ENCODE data around the gene CCIN. TPM values are rescaled to one million over a fixed set of nuclear protein-coding genes. Genes with fewer than 3 reads are reported as not detected.
A peak's percentile ranks its signal among the peaks of the same experiment; 100 is the strongest.

Gene CCIN
- total RNA-seq, 1 donor from 2014 or later, result 0.06 TPM

- no peak for DNase-seq (ENCODE audit: low read depth)
- H3K4me3 ChIP-seq (ENCODE audit: low read depth, low read length), result no peak overlapping the region
- TF ChIP-seq, protein P1, sequence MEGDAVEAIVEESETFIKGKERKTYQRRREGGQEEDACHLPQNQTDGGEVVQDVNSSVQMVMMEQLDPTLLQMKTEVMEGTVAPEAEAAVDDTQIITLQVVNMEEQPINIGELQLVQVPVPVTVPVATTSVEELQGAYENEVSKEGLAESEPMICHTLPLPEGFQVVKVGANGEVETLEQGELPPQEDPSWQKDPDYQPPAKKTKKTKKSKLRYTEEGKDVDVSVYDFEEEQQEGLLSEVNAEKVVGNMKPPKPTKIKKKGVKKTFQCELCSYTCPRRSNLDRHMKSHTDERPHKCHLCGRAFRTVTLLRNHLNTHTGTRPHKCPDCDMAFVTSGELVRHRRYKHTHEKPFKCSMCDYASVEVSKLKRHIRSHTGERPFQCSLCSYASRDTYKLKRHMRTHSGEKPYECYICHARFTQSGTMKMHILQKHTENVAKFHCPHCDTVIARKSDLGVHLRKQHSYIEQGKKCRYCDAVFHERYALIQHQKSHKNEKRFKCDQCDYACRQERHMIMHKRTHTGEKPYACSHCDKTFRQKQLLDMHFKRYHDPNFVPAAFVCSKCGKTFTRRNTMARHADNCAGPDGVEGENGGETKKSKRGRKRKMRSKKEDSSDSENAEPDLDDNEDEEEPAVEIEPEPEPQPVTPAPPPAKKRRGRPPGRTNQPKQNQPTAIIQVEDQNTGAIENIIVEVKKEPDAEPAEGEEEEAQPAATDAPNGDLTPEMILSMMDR (conservative IDR thresholded peaks at IDR 0.05; ENCODE audit: low read depth, low read length), result peak; percentile 56
Observed at GRCh38 chr9:36204906-36205547, 35.8 kb downstream of the CCIN start.

DNA sequence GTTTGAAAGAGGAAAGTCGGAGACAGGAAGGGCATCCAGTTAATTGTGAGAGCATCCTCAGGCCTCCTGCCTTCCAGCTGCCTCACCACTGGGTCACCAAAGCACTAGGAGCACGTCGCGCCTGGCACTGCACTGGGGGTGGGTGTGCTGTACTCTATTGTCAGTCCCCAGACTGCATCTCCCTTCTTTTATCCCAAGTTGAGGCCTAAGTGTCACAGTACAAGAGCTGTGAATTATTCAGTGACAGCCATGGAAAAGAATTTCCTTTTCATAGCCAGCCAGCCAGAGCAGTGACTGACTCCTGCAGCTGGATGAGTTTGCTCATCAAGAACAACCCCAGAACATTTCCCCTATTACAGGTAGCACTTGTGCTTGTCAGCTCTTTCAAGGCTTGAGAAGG lies 37.8 kb downstream of the CCIN start:
- TF ChIP-seq, protein P1 (conservative IDR thresholded peaks at IDR 0.05; ENCODE audit: low read depth, low read length), result no peak
- H3K4me3 ChIP-seq (ENCODE audit: low read depth, low read length), result no peak overlapping the region
- no peak for DNase-seq (ENCODE audit: low read depth)

- TF ChIP-seq, protein P1 (conservative IDR thresholded peaks at IDR 0.05; ENCODE audit: low read depth, low read length), result no peak
- no peak for DNase-seq (ENCODE audit: low read depth)
- H3K4me3 ChIP-seq (ENCODE audit: low read depth, low read length), result no peak overlapping the region
Observed at GRCh38 chr9:36207546-36208012, 38.4 kb downstream of the CCIN start.

DNA sequence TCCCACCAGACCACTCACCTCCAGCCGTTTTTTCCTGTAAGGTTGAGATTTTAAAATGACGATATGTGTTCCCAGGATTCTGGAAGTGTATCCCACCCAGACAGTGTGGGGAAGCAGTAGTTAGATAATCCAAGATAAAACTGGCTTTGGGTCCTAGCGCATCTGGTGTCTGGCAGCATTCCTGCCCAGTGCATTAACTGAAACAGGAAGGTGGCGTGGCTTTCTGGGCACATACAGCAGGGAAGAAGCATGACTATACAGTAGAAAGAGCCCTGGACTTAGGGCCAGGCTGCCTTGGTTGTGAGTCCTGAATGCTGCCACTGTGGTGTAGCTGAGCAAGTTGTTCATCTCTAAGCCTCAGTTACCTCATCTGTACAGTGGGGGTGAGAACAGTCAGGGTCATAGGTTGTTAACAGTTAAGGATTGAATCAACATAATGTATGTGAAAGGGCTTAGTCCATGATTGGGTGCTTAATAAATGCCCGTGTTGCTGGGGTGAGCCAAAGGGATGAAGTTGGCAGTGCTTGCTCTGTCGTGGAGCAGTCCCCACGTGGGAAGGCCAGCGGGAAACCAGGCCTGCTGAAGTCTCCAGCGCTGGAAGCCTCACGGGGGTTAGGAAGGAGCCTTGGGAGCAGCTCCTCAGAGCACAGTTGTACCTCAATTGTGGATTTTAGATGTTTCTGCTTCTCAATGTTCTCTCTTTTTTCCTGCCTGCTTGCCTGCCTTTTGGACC lies 39.5 kb downstream of the CCIN start:
- TF ChIP-seq, protein P1 (conservative IDR thresholded peaks at IDR 0.05; ENCODE audit: low read depth, low read length), result no peak
- no peak for DNase-seq (ENCODE audit: low read depth)
- no peak overlapping the region for H3K4me3 ChIP-seq (ENCODE audit: low read depth, low read length)

- DNase-seq (ENCODE audit: low read depth), result no peak
- H3K4me3 ChIP-seq (ENCODE audit: low read depth, low read length), result no peak overlapping the region
- TF ChIP-seq, protein P1 (conservative IDR thresholded peaks at IDR 0.05; ENCODE audit: low read depth, low read length), result no peak
Observed at GRCh38 chr9:36210722-36211121, 41.5 kb downstream of the CCIN start.

GRCh38 chr9:36211510-36211909 lies 42.3 kb downstream of the CCIN start:
- no peak overlapping the region for H3K4me3 ChIP-seq (ENCODE audit: low read depth, low read length)
- TF ChIP-seq, protein P1 (conservative IDR thresholded peaks at IDR 0.05; ENCODE audit: low read depth, low read length), result no peak
- DNase-seq (ENCODE audit: low read depth), result no peak
